ENCODE results near the gene OR11L1.

DNA sequence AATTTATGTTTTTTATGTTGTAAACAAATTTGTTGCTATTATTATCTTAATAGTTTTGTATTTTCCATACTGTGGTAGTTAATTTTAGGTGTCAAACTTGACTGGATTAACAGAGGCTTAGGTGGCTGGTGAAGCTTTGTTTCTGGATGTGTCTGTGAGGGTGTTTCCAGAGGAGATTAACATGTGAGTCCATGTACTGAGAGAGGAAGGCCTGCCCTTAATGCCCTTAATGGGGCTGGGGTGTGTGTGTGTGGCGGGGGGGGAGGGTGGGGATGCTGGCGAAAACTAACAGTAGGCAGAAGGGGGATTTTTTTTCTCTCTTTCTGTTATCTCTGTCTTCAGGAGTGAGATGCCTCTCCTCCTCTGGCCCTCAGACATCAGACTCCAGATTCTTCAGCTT lies 19.6 kb downstream of the OR11L1 start:
- TF ChIP-seq CTCF (IDR thresholded peaks at IDR 0.05) (no peak), POLR2A (IDR thresholded peaks at IDR 0.05) (no peak)
